ENCODE measurements around the gene FLT1. TPM values are rescaled to one million over a fixed set of nuclear protein-coding genes. Genes with fewer than 3 reads are reported as not detected.

Gene FLT1
- total and polyA plus RNA-seq, 7 experiments from 2014 or later = 1.7 to 2.7 (median 2.2) TPM

DNA sequence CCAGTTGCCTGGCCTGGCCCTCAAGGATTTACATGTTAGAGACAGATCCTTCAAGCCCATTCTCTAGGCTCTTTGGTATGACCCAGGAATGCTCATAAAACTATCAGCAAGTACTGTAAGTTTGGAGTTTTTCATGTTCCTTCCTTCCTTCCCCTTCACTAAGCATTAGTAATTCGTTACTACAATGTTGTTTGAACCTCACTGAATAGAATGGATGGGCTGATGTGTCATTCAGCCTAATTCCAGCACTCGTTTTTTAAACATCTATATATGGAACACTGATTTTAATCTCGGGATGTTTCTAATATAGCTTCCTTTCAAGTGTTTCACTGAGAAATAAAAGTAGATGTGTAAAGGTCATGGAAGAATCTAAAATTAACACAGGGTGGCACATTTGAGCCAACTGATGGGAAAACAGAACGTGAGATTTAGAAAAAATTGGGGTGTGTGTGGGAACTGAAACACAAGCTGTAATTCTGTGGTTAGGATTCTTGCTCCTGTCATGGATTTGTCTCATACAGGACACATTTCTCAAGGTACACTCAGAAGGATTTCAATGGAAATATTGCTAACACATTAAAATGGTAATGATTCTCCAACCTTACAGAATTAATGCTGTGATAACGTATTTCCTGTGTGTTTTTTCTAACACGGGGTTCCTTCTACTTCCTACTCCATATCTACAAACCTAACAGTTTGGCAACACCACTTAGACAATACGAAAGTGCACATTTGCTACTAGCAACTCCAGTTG is 93.4 kb downstream of the FLT1 start:
- DNase-seq (no peak), ATAC-seq (peak; percentile 57)
- Histone ChIP-seq H3K4me1 (ENCODE audit: control insufficient read depth in 2 of 2, insufficient read depth in 2 of 2, low read length in 2 of 2) (no peaks in the 10 kb centered on the region), H3K27ac (ENCODE audit: low read depth, low read length) (no peak overlapping the region), H3K4me3 (ENCODE audit: low read length) (no peak overlapping the region), H3K9me3 (ENCODE audit: control insufficient read depth in 2 of 3, low read length in 3 of 3) (no peaks in the 10 kb centered on the region), H3K27me3 (ENCODE audit: control insufficient read depth in 2 of 2, insufficient read depth in 2 of 2, low read length in 2 of 2) (peaks cover 0 to 2% of the 10 kb centered on the region in 2 donors), H3K36me3 (ENCODE audit: control insufficient read depth in 2 of 3, insufficient read depth in 3 of 3, low read length in 3 of 3) (no peaks in the 10 kb centered on the region)
- Mint-ChIP-seq H3K4me1 (peaks cover 0 to 5% (median 0%) of the 10 kb centered on the region in 7 donors), H3K4me3 (no peak overlapping the region), H3K27ac (no peak overlapping the region), H3K9me3 (no peaks in the 10 kb centered on the region), H3K27me3 (no peaks in the 10 kb centered on the region), H3K36me3 (peaks cover 0 to 2% (median 0%) of the 10 kb centered on the region in 5 donors)
- intact Hi-C loops (cut with micrococcal nuclease) = loop anchor here in 1 of 2 donors (10.0 kb wide), 1 partner anchor 233 kb away; no protein-coding TSS in a partner anchor
- ChIA-PET CTCF (no interaction called here), POLR2A (no interaction called here)

DNA sequence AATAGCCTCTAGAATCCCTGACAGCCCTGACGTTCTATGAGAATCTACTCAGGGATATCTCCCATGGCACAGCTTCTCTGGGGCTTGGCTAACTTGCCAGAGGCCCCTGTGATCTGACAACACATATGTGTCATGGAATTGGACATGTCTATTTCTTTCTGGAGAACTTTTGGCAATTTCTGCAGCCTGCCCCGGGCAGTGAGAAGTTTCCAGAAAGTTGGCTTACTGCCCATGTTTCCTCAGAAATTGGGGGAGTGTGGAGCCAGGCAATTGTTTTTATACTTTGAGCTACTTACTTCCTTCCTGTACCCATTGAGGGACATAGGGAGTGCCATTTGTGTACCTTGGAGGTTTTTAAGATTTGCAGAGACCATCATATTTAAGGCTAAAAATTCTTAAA is 98.9 kb downstream of the FLT1 start:
- H3K4me1 ChIP-seq (ENCODE audit: control insufficient read depth in 2 of 2, insufficient read depth in 2 of 2, low read length in 2 of 2) = no peaks in the 10 kb centered on the region
- H3K9me3 ChIP-seq (ENCODE audit: control insufficient read depth in 2 of 3, low read length in 3 of 3) = no peaks in the 10 kb centered on the region
- Mint-ChIP-seq H3K9me3 (no peaks in the 10 kb centered on the region), H3K4me1 (peaks cover 0 to 2% (median 0%) of the 10 kb centered on the region in 7 donors), H3K27me3 (peaks cover 0 to 9% (median 0%) of the 10 kb centered on the region in 5 donors), H3K27ac (no peak overlapping the region), H3K36me3 (peaks cover 0 to 4% (median 0%) of the 10 kb centered on the region in 5 donors), H3K4me3 (no peak overlapping the region)
- H3K36me3 ChIP-seq (ENCODE audit: control insufficient read depth in 2 of 3, insufficient read depth in 3 of 3, low read length in 3 of 3) = no peaks in the 10 kb centered on the region
- ATAC-seq (no peak), DNase-seq (no peak)
- no peak overlapping the region for H3K4me3 ChIP-seq (ENCODE audit: low read length)
- ChIA-PET POLR2A (interaction anchor here (1.1 kb wide), 1 partner anchor 23 kb away, joined by 3 read pairs; no protein-coding TSS in a partner anchor), CTCF (no interaction called here)
- H3K27ac ChIP-seq (ENCODE audit: low read depth, low read length) = no peak overlapping the region
- intact Hi-C loops (cut with micrococcal nuclease) = no loop called here
- H3K27me3 ChIP-seq (ENCODE audit: control insufficient read depth in 2 of 2, insufficient read depth in 2 of 2, low read length in 2 of 2) = no peaks in the 10 kb centered on the region

DNA sequence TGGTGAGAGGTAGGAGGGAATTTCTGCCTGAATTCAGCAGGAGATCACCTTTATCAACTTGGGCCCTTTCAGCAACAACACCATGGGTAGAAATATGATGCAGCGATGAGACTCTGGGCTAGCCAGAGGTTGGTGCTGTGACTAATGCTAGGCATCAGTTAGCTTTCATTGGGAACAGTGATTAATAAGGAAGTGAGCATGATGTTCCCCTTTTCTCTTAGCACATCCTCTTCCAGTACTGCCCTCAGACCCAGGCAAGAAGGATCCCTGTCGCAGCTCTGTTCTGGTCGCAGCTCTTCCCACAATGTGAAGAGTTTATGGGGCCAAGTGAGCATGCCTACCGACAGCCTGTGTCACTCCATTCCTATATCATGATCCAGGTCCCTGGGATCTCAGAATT is 100.5 kb downstream of the FLT1 start:
- no peaks in the 10 kb centered on the region for H3K9me3 ChIP-seq (ENCODE audit: control insufficient read depth in 2 of 3, low read length in 3 of 3)
- CTCF ChIA-PET = no interaction called here
- no peak overlapping the region for H3K4me3 Mint-ChIP-seq
- H3K4me1 ChIP-seq (ENCODE audit: control insufficient read depth in 2 of 2, insufficient read depth in 2 of 2, low read length in 2 of 2) = no peaks in the 10 kb centered on the region
- H3K4me1 Mint-ChIP-seq = peaks cover 0 to 2% (median 0%) of the 10 kb centered on the region in 7 donors
- H3K27ac Mint-ChIP-seq = no peak overlapping the region
- POLR2A ChIA-PET = no interaction called here
- H3K9me3 Mint-ChIP-seq = no peaks in the 10 kb centered on the region
- intact Hi-C loops (cut with micrococcal nuclease) = no loop called here
- ATAC-seq (peak; percentile 89), DNase-seq (no peak)
- H3K36me3 Mint-ChIP-seq = peaks cover 0 to 8% (median 0%) of the 10 kb centered on the region in 5 donors
- H3K4me3 ChIP-seq (ENCODE audit: low read length) = no peak overlapping the region
- no peaks in the 10 kb centered on the region for H3K36me3 ChIP-seq (ENCODE audit: control insufficient read depth in 2 of 3, insufficient read depth in 3 of 3, low read length in 3 of 3)
- H3K27ac ChIP-seq (ENCODE audit: low read depth, low read length) = no peak overlapping the region
- H3K27me3 Mint-ChIP-seq = peaks cover 0 to 13% (median 2%) of the 10 kb centered on the region in 5 donors
- H3K27me3 ChIP-seq (ENCODE audit: control insufficient read depth in 2 of 2, insufficient read depth in 2 of 2, low read length in 2 of 2) = no peaks in the 10 kb centered on the region

DNA sequence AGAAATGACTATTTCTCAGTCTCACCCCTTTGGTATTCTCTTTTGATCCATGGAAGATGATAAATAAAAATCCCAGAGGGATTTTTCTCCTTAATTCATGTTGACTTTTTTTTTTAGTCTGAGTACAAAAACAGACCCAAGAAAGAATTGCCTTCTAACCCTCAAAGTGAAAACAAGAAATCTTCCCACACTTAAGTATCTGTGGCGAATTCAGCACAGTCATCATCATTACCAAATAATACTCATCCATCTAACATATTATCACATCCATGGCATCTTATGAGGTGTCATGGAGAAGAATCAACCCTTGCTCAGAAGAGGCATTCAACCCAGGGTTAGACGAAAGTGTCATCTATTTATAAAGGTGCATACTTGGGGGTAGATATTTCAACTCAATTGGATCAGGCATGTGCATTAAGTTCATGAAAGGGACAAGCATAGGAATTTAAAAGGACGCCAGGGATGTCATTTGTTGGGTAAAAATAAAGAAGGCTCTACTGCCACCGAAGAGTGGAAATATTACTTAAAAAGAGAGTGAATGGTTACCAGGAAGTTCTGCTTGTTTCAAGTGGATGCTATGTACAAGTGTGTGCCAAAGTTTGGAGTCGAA is 101.9 kb downstream of the FLT1 start:
- no peak for ATAC-seq
- Mint-ChIP-seq H3K27me3 (peaks cover 0 to 13% (median 2%) of the 10 kb centered on the region in 5 donors), H3K4me3 (no peak overlapping the region), H3K27ac (no peak overlapping the region), H3K4me1 (peaks cover 0 to 2% (median 0%) of the 10 kb centered on the region in 7 donors), H3K36me3 (peaks cover 0 to 8% (median 0%) of the 10 kb centered on the region in 5 donors), H3K9me3 (no peaks in the 10 kb centered on the region)
- CTCF ChIA-PET = interaction anchor here (0.8 kb wide), 1 partner anchor 54 kb away, joined by 3 read pairs; no protein-coding TSS in a partner anchor
- Histone ChIP-seq H3K9me3 (ENCODE audit: control insufficient read depth in 2 of 3, low read length in 3 of 3) (no peaks in the 10 kb centered on the region), H3K27me3 (ENCODE audit: control insufficient read depth in 2 of 2, insufficient read depth in 2 of 2, low read length in 2 of 2) (no peaks in the 10 kb centered on the region), H3K4me1 (ENCODE audit: control insufficient read depth in 2 of 2, insufficient read depth in 2 of 2, low read length in 2 of 2) (no peaks in the 10 kb centered on the region), H3K4me3 (ENCODE audit: low read length) (no peak overlapping the region), H3K36me3 (ENCODE audit: control insufficient read depth in 2 of 3, insufficient read depth in 3 of 3, low read length in 3 of 3) (no peaks in the 10 kb centered on the region), H3K27ac (ENCODE audit: low read depth, low read length) (no peak overlapping the region)
- DNase-seq = no peak
- POLR2A ChIA-PET = no interaction called here
- intact Hi-C loops (cut with micrococcal nuclease) = no loop called here

DNA sequence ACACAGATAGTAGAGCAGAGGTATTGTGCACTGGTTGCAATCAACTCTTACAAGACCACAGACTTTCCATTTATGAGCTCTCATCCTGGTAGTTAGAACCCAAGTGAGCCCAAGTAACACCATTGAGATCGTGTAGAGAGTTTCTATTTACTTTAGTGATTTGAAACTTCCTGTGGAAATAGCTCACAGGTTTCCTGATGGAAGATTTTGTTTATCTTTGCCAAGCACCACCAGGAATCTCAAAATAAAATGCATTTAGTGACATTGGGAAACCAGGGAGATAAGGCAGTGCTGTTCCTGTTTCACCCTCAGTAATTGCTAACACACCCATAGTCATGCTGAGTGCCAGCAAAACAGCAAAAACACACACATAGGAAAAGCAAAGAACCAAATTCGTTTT is 102.5 kb downstream of the FLT1 start:
- Histone ChIP-seq H3K4me3 (ENCODE audit: low read length) (no peak overlapping the region), H3K27ac (ENCODE audit: low read depth, low read length) (no peak overlapping the region), H3K9me3 (ENCODE audit: control insufficient read depth in 2 of 3, low read length in 3 of 3) (no peaks in the 10 kb centered on the region), H3K27me3 (ENCODE audit: control insufficient read depth in 2 of 2, insufficient read depth in 2 of 2, low read length in 2 of 2) (no peaks in the 10 kb centered on the region), H3K4me1 (ENCODE audit: control insufficient read depth in 2 of 2, insufficient read depth in 2 of 2, low read length in 2 of 2) (no peaks in the 10 kb centered on the region), H3K36me3 (ENCODE audit: control insufficient read depth in 2 of 3, insufficient read depth in 3 of 3, low read length in 3 of 3) (no peaks in the 10 kb centered on the region)
- Mint-ChIP-seq H3K4me1 (peaks cover 0 to 2% (median 0%) of the 10 kb centered on the region in 7 donors), H3K36me3 (peaks cover 0 to 8% (median 0%) of the 10 kb centered on the region in 5 donors), H3K4me3 (no peak overlapping the region), H3K27ac (no peak overlapping the region), H3K9me3 (no peaks in the 10 kb centered on the region), H3K27me3 (peaks cover 0 to 16% (median 2%) of the 10 kb centered on the region in 5 donors)
- no peak for DNase-seq
- no peak for ATAC-seq
- intact Hi-C loops (cut with micrococcal nuclease) = no loop called here
- CTCF ChIA-PET = interaction anchor here (0.8 kb wide), 1 partner anchor 54 kb away, joined by 3 read pairs; no protein-coding TSS in a partner anchor
- POLR2A ChIA-PET = no interaction called here

DNA sequence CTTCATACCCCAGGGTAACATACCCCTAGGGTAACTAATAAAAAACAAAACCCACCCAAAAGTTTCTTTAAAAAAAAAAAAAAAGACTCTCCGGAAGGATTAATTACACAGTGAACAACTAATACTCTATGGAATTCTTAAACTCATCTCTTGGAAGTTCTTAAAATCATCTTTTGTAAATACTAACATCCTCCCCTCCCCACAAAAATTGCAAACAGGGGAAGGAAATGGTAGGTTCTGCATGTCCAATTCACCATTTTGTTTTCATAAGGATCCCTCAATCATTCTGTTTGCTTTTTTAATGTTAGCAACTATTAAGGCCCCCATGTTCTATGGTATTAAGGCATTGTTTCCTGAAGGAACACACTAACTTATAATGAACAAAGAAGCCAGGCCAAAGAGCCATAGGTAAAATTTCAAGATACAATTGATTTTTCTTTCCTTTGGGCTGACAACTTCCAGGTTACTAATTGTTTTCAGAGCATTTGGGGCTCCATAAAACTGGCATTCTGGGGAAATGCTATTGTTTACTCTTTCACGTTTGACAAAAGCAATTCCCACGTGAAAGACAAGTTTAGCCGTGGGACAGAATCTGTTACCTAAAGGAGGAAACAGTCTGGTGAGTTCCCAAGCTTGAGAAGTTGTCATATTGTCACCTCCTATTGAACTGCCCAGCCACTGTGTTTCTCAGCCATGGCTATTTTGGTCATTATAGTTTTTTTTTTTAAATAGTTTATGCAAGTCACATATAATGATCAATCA is 107.0 kb downstream of the FLT1 start:
- Histone ChIP-seq H3K4me3 (ENCODE audit: low read length) (no peak overlapping the region), H3K27me3 (ENCODE audit: control insufficient read depth in 2 of 2, insufficient read depth in 2 of 2, low read length in 2 of 2) (no peaks in the 10 kb centered on the region), H3K4me1 (ENCODE audit: control insufficient read depth in 2 of 2, insufficient read depth in 2 of 2, low read length in 2 of 2) (no peaks in the 10 kb centered on the region), H3K36me3 (ENCODE audit: control insufficient read depth in 2 of 3, insufficient read depth in 3 of 3, low read length in 3 of 3) (no peaks in the 10 kb centered on the region), H3K27ac (ENCODE audit: low read depth, low read length) (no peak overlapping the region), H3K9me3 (ENCODE audit: control insufficient read depth in 2 of 3, low read length in 3 of 3) (no peaks in the 10 kb centered on the region)
- peaks cover 0 to 7% (median 0%) of the 10 kb centered on the region in 7 donors for H3K4me1 Mint-ChIP-seq
- intact Hi-C loops (cut with micrococcal nuclease) = no loop called here
- ChIA-PET POLR2A (no interaction called here), CTCF (no interaction called here)
- DNase-seq (no peak), ATAC-seq (no peak)
- H3K27me3 Mint-ChIP-seq = peaks cover 0 to 18% (median 4%) of the 10 kb centered on the region in 5 donors
- H3K36me3 Mint-ChIP-seq = peaks cover 0 to 7% (median 3%) of the 10 kb centered on the region in 5 donors
- H3K9me3 Mint-ChIP-seq = no peaks in the 10 kb centered on the region
- no peak overlapping the region for H3K4me3 Mint-ChIP-seq
- no peak overlapping the region for H3K27ac Mint-ChIP-seq

Measured in naive thymus-derived CD4-positive, alpha-beta T cell (primary cell).